ENCODE measurements around the gene FNDC10.
"Not testable (repeated sequence)": the region's sequence is repeated elsewhere in the genome, so short reads cannot be mapped to it uniquely, and the experiment has no call there.

DNA sequence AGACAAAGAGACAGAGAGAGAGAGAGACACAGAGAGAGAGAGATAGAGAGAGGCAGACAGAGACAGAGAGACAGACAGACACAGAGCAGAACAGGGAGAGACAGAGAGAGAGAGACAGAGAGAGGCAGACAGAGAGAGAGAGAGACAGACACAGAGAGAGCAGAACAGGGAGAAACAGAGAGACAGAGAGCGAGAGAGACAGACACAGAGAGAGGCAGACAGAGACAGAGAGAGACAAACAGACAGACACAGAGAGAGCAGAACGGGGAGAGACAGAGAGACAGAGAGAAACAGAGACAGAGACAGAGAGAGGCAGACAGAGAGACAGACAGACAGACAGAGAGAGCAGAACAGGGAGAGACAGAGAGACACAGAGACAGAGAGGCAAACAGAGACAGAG is 4.6 kb downstream of the FNDC10 start:
- TF ChIP-seq, protein P1, sequence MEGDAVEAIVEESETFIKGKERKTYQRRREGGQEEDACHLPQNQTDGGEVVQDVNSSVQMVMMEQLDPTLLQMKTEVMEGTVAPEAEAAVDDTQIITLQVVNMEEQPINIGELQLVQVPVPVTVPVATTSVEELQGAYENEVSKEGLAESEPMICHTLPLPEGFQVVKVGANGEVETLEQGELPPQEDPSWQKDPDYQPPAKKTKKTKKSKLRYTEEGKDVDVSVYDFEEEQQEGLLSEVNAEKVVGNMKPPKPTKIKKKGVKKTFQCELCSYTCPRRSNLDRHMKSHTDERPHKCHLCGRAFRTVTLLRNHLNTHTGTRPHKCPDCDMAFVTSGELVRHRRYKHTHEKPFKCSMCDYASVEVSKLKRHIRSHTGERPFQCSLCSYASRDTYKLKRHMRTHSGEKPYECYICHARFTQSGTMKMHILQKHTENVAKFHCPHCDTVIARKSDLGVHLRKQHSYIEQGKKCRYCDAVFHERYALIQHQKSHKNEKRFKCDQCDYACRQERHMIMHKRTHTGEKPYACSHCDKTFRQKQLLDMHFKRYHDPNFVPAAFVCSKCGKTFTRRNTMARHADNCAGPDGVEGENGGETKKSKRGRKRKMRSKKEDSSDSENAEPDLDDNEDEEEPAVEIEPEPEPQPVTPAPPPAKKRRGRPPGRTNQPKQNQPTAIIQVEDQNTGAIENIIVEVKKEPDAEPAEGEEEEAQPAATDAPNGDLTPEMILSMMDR (IDR thresholded peaks at IDR 0.05) = not testable (repeated sequence)
- not testable (repeated sequence) for TF ChIP-seq EZH2, EZH2phosphoT487 (IDR thresholded peaks at IDR 0.05)

Measured in neural progenitor cell (in vitro differentiated cells).